ENCODE measurements around the gene HERC2.

GRCh38 chr15:28169366-28169765, 152.6 kb downstream of the HERC2 start:
- TF ChIP-seq POLR2A (IDR thresholded peaks at IDR 0.05; ENCODE audit: extremely low read depth, insufficient read length) (no peak), CTCF (IDR thresholded peaks at IDR 0.05; ENCODE audit: low read depth, low read length) (no peak), MAX (IDR thresholded peaks at IDR 0.05; ENCODE audit: low read depth, low read length) (no peak)
